Stimulated activated naive CD8-positive, alpha-beta T cell treated with anti-CD3 and anti-CD28 coated beads, Interleukin-15, Interleukin-2, amounts not matched to agents 100 ng/mL and 50 ng/mL, for 24 hours (primary cell): Measurements from ENCODE around the gene KDM5A.
A peak's percentile ranks its signal among the peaks of the same experiment; 100 is the strongest.
"Not testable (repeated sequence)": the region's sequence is repeated elsewhere in the genome, so short reads cannot be mapped to it uniquely, and the experiment has no call there.

Source experiments
- H3K27ac Mint-ChIP-seq: one replicate; pipeline ENCODE4 v1.8.0; 2021; ENCODE audit warnings: mild to moderate bottlenecking, mixed read lengths
- H3K27me3 Mint-ChIP-seq: one replicate; pipeline ENCODE4 v1.8.0; 2021; ENCODE audit warnings: mixed read lengths
- H3K36me3 Mint-ChIP-seq: one replicate; pipeline ENCODE4 v1.8.0; 2021; ENCODE audit warnings: low read depth, mixed read lengths
- H3K4me1 Mint-ChIP-seq: one replicate; pipeline ENCODE4 v1.8.0; 2021; ENCODE audit warnings: low read depth, mixed read lengths
- H3K4me3 Mint-ChIP-seq: one replicate; pipeline ENCODE4 v1.8.0; 2021; ENCODE audit warnings: mild to moderate bottlenecking, mixed read lengths
- H3K9me3 Mint-ChIP-seq: one replicate; pipeline ENCODE4 v1.8.0; 2021; ENCODE audit warnings: mixed read lengths

KDM5A gene

DNA sequence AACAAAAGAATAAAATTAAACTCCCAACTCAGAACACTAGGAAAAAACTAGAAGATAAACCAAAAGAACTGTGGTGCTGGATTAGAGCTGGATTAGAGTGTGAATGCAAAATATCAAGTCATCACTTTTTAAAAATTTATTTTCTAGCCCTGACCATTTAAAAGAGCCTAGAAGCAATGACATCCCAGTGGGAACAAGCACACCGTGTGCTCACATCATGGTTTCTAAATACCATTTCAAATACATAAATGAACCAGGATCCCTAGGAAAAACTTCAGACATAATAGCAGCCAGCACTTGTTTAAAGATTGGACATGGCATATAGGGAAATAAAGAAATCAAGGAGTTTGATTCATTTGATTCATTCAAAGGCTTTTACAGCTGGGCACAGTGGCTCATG lies 30.0 kb downstream of the KDM5A start:
- Mint-ChIP-seq H3K27ac (no peak overlapping the region), H3K9me3 (no peaks in the 10 kb centered on the region), H3K4me1 (peaks cover 13% of the 10 kb centered on the region), H3K4me3 (no peak overlapping the region), H3K36me3 (peaks cover 82% of the 10 kb centered on the region), H3K27me3 (no peaks in the 10 kb centered on the region)

GRCh38 chr12:356276-356988 lies 32.7 kb downstream of the KDM5A start:
- Mint-ChIP-seq H3K4me1 (peaks cover 13% of the 10 kb centered on the region), H3K36me3 (peaks cover 72% of the 10 kb centered on the region), H3K27ac (peak overlapping the region; percentile 17), H3K27me3 (no peaks in the 10 kb centered on the region), H3K4me3 (no peak overlapping the region), H3K9me3 (no peaks in the 10 kb centered on the region)

DNA sequence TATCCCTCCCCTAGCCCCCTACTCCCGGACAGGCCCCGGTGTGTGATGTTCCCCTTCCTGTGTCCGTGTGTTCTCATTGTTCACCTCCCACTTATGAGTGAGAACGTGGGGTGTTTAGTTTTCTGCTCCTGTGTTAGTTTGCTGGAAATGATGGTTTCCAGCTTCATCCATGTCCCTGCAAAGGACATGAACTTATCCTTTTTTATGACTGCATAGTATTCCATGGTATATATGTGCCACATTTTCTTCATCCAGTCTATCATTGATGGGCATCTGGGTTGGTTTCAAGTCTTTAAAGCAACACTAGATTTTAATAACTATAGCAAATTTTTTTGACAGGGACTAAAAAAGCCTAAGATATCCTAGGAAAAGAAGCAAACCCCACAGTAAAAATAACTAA lies 37.9 kb downstream of the KDM5A start:
- peaks cover 68% of the 10 kb centered on the region for H3K36me3 Mint-ChIP-seq
- not testable (repeated sequence) for H3K9me3 Mint-ChIP-seq, H3K27ac Mint-ChIP-seq, H3K4me3 Mint-ChIP-seq, H3K27me3 Mint-ChIP-seq
- peaks cover 17% of the 10 kb centered on the region for H3K4me1 Mint-ChIP-seq

DNA sequence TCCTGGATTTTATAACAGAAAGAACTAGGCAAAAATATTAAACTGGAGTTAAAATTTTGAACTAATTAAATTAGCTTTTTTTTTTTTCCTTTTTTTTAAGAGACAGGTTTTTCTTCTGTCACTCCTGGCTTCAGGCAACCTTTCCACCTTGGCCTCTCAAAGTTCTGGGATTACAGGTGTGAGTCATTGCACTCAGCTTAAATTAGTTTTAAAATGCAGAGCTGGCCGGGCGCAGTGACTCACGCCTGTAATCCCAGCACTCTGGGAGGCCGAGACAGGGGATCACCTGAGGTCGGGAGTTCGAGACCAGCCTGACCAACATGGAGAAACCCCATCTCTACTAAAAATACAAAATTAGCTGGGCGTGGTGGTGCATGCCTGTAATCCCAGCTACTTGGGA lies 39.5 kb downstream of the KDM5A start:
- H3K27me3 Mint-ChIP-seq, H3K9me3 Mint-ChIP-seq, H3K27ac Mint-ChIP-seq, H3K4me3 Mint-ChIP-seq: not testable (repeated sequence)
- Mint-ChIP-seq H3K36me3 (peaks cover 67% of the 10 kb centered on the region), H3K4me1 (peaks cover 30% of the 10 kb centered on the region)

- not testable (repeated sequence) for H3K4me3 Mint-ChIP-seq, H3K27me3 Mint-ChIP-seq, H3K27ac Mint-ChIP-seq, H3K9me3 Mint-ChIP-seq
- H3K36me3 Mint-ChIP-seq = peaks cover 82% of the 10 kb centered on the region
- H3K4me1 Mint-ChIP-seq = peaks cover 38% of the 10 kb centered on the region
Observed at GRCh38 chr12:343036-343435, 46.1 kb downstream of the KDM5A start.

DNA sequence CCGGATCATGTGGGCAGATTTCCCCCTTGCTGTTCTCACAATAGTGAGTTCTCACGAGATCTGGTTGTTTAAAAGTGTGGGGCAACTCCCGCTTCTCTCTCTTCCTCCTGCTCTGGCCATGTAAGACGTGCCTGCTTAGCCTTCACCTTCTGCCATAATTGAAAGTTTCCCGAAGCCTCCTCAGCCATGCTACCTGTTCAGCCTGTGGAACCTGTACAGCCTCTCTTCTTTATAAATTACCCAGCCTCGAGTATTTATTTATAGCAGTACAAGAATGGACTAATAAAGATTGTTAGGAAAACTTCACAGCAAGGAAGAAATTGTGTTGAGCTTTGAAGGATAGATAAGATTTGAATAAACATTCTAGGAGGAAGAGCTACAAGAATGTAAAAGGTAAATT lies 52.1 kb downstream of the KDM5A start:
- Mint-ChIP-seq H3K27ac (no peak overlapping the region), H3K4me1 (peaks cover 6% of the 10 kb centered on the region), H3K9me3 (no peaks in the 10 kb centered on the region), H3K4me3 (no peak overlapping the region), H3K27me3 (no peaks in the 10 kb centered on the region), H3K36me3 (peaks cover 71% of the 10 kb centered on the region)

DNA sequence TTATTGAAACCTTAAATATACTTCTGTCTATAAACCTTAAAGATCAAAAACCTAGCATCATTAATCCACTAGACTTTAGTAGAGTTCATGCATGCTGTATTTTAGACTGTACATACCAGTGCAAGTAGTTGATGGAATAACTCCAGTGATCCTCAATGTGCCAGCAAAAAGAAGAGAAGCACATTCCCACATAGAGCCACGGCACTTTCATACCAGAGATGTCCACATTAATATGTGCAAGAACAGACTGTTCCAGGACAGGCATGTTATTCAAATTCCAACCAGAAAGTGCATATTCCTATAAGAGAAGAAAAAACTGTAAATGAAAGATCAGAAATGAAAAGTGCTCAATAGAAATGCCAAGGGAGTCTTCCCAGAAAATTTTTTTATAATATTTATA lies 55.0 kb downstream of the KDM5A start:
- Mint-ChIP-seq H3K9me3 (no peaks in the 10 kb centered on the region), H3K27ac (no peak overlapping the region), H3K36me3 (peaks cover 70% of the 10 kb centered on the region), H3K4me1 (peaks cover 6% of the 10 kb centered on the region), H3K27me3 (no peaks in the 10 kb centered on the region), H3K4me3 (no peak overlapping the region)

- Mint-ChIP-seq H3K36me3 (peaks cover 70% of the 10 kb centered on the region), H3K4me1 (peaks cover 6% of the 10 kb centered on the region), H3K27me3 (no peaks in the 10 kb centered on the region), H3K27ac (no peak overlapping the region), H3K4me3 (no peak overlapping the region), H3K9me3 (no peaks in the 10 kb centered on the region)
Observed at GRCh38 chr12:332581-333205, 56.4 kb downstream of the KDM5A start.

DNA sequence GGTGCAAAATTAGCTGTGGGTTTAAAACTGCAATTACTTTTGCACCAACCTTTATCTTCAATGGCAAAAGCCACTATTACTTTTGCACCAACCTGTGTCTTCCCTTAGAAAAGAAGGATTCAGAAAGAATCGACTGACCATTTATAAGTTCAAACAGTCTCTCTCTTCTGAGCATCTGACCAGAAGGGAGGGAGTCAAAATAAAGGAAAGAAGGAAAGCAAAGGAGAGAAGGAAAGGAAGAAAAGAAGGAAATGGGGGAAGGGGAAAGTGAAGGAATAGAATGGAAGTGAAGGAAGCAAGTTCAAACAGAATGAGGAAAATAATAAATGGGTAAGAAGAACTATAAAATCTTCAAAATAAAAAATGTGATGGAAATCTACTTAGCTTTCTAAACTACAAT lies 57.8 kb downstream of the KDM5A start:
- H3K9me3 Mint-ChIP-seq = no peaks in the 10 kb centered on the region
- no peak overlapping the region for H3K4me3 Mint-ChIP-seq
- H3K27me3 Mint-ChIP-seq = no peaks in the 10 kb centered on the region
- peaks cover 68% of the 10 kb centered on the region for H3K36me3 Mint-ChIP-seq
- H3K4me1 Mint-ChIP-seq = peaks cover 11% of the 10 kb centered on the region
- H3K27ac Mint-ChIP-seq = peak overlapping the region; percentile 42

DNA sequence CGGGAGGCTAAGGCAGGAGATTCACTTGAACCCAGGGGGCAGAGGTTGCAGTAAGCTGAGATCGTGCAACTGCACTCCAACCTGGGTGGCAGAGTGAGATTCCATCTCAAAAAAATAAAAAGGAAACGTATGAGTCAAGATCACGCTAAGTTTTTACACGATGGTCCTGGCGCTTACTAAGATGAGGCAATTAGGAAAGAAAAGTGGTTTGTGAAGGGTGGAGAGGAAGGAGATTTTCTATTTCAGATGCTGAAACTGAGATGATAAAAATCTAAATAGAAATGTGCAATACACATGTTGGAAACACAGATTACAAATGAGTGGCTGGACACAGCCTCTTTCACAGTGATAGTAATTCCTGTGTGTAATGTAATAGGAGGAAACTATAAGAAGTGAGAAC lies 63.2 kb downstream of the KDM5A start:
- Mint-ChIP-seq H3K27ac (peak overlapping the region; percentile 42), H3K27me3 (no peaks in the 10 kb centered on the region), H3K4me3 (no peak overlapping the region), H3K4me1 (peaks cover 12% of the 10 kb centered on the region), H3K36me3 (peaks cover 60% of the 10 kb centered on the region), H3K9me3 (no peaks in the 10 kb centered on the region)

DNA sequence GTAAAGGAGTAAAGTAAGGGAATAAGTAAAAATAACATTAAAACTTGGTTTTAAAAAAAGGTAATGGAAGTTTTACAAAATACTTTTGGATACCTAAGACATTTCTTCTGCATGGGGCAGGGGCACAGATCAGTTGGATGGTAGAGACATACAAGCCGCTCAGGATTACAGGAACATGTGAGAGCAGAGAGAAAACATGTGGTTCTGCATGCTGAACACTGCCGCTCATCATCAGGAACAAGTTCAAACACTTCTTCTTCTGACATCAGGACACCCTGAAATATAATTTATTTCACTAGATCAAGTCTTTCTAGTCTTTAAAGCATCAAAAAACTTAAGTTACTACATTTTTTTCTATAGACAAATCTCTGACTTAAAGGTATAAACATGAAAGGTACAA lies 65.6 kb downstream of the KDM5A start:
- no peaks in the 10 kb centered on the region for H3K9me3 Mint-ChIP-seq
- H3K27ac Mint-ChIP-seq = no peak overlapping the region
- H3K27me3 Mint-ChIP-seq = no peaks in the 10 kb centered on the region
- peaks cover 69% of the 10 kb centered on the region for H3K36me3 Mint-ChIP-seq
- peaks cover 12% of the 10 kb centered on the region for H3K4me1 Mint-ChIP-seq
- no peak overlapping the region for H3K4me3 Mint-ChIP-seq

DNA sequence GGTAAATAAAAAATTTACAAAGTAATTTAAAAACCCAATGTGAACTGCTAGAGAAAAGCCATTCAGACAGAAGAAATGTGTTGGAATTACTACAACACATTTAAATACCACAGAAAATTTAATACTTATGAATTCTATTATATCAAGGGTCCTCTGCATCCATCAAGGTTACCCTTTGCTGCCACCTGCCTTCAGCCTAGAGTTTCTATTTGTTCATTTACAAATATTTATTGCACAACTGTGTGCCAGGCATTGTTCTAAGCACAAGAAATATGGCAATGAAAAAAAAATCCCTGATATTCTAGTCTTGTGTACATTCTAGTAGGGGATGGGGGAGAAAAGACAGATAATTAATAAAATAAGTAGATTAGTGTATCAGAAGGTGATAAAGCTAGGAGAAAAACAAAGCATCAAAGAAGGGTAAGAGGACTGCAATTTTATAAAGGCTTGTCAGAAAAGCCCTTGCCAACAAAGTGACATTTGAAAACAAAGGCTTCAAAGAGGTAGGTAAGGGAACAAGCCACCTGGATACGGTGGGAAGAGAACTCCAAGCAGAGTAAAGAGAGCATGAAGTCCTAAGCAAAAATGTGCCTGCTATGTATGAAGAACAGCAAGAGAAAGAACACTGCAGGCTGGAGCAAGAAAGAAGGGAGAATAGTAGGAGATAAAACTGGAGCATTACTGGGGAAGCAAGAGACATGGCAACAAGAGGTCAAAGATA lies 67.4 kb downstream of the KDM5A start:
- Mint-ChIP-seq H3K27ac (no peak overlapping the region), H3K4me3 (no peak overlapping the region), H3K4me1 (peaks cover 8% of the 10 kb centered on the region), H3K36me3 (peaks cover 74% of the 10 kb centered on the region), H3K27me3 (no peaks in the 10 kb centered on the region), H3K9me3 (no peaks in the 10 kb centered on the region)

DNA sequence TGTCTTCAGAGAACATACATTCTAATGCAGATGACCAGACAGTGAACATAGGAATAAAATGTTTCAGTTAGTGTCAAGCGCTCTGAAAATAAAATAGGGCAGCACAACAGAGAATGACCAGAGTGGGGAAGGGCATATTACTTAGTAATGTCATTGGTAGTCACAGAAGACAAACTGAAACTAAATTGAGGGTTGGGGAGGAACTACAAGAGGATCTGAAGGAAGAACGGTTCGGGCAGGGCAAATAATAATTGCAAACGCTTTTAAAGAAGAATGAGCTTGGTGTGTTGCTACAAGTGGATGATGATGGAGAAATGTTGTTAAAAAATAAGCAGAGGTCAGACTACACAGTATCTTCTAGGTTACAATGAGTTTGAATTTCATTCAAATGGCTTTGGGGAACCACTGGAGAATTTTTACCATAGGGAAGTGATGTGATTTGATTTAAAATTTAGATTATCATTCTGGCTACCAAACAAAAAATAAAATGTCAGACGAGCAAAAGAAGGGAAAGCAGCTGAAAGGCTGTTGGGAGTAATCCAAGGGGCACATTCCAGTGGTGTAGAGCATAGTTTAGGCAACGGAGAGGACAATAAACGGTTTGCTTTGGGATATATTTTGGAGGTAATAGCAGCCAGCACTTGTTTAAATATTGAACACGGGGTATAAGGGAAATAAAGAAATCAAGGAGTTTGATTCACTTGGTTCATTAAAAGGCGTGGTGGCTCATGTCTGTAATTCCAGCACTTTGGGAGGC lies 70.2 kb downstream of the KDM5A start:
- H3K27ac Mint-ChIP-seq = no peak overlapping the region
- peaks cover 83% of the 10 kb centered on the region for H3K36me3 Mint-ChIP-seq
- no peaks in the 10 kb centered on the region for H3K4me1 Mint-ChIP-seq
- H3K27me3 Mint-ChIP-seq = no peaks in the 10 kb centered on the region
- no peaks in the 10 kb centered on the region for H3K9me3 Mint-ChIP-seq
- no peak overlapping the region for H3K4me3 Mint-ChIP-seq

DNA sequence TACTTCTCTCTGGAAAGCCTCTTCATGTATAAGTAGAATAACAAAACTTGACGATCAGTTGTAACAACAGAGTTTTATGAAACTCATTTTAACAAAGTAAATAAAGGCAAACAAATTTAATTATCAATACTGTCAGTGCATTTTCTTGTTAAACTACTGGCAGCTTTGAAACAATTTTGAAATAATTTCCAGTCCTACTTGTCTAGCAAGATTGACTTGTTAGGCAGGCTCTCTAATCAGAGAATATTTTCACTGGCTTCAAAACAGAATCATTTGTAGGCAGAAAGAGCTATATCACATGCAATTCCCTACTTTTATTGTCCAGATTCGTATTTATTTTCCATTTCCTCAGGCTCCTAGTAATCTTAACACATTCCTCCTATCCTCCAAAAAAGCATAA lies 80.6 kb downstream of the KDM5A start:
- no peaks in the 10 kb centered on the region for H3K27me3 Mint-ChIP-seq
- peaks cover 88% of the 10 kb centered on the region for H3K36me3 Mint-ChIP-seq
- no peak overlapping the region for H3K4me3 Mint-ChIP-seq
- H3K9me3 Mint-ChIP-seq = no peaks in the 10 kb centered on the region
- H3K4me1 Mint-ChIP-seq = peaks cover 14% of the 10 kb centered on the region
- no peak overlapping the region for H3K27ac Mint-ChIP-seq

DNA sequence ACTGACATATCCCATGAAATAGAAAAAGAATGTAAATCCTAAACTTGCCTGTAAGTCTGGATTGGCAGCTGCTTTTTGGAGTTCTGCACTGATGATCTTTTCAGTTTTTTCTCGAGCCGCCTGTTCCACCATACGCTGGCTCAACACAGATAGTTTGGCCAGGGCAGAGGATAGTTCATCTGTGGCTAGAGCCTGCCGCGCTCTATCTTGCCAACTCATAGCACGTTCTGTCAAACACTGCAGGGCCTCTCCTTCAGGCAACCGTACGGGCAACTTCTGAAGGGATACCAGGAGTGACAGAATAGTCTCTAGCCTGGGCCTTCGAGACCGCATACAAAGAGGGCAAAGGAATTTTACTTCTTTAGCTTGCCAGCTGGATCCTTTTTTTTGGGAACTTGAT lies 81.7 kb downstream of the KDM5A start:
- H3K36me3 Mint-ChIP-seq = peaks cover 93% of the 10 kb centered on the region
- peaks cover 24% of the 10 kb centered on the region for H3K4me1 Mint-ChIP-seq
- no peaks in the 10 kb centered on the region for H3K9me3 Mint-ChIP-seq
- H3K4me3 Mint-ChIP-seq = no peak overlapping the region
- no peak overlapping the region for H3K27ac Mint-ChIP-seq
- no peaks in the 10 kb centered on the region for H3K27me3 Mint-ChIP-seq
